Measurements from ENCODE around the gene SEC61A1.

The SEC61A1 gene

GRCh38 chr3:128060473-128061381, 8.5 kb downstream of the SEC61A1 start:
- DNase-seq = no peak

DNA sequence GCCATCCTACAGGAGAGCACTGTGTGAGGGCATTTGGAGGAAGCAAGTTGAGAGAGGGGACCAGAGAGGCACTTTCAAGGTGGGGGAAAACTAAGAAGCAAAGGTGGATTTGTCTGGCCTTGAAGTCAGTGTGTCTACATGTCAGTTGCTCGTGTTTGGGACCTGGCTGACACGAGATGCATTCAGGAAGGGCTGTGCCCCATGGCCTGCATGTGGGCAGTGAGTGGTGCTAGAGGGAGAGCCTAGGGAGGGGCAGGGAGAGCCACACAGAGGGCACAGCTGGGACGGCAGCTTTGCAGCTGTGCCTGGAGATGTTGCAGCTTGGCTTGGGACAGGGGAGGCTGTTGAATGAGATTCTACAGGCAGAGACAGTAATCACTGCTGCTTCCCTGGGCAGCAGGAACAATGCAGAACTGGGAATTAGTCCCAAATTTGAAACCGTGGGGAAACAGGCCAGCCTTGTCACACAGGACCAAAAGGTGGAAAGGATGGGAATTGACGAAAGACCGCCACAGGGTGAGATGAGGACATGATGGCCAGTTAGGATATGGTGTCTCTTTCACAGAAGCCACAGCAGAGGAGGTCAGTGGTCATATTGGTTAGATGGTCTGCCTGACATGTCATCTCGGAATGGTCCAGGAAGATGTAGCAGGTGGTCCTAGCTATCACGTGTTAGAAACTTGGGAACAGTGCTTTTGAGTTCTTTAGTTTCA, 10.0 kb downstream of the SEC61A1 start:
- no peak for DNase-seq

- DNase-seq = no peak
Measured at GRCh38 chr3:128063865-128064264, 11.6 kb downstream of the SEC61A1 start.

DNA sequence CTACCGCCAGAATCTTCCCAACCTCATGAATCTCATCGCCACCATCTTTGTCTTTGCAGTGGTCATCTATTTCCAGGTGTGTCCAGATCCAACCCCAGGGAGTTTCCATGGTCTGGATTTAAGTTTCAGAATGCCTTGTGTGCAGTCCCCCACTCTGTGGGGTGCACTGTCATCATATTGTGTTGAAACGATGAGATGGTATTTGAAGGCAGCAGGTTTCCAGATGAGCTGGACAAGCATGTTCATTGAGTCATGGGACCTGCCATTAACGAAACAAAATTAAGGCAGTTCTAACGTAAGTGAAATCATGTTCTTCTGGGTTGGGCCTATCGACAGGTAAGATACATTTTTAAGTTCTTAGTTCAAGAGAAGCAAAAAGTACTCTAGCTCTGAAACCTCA, 12.7 kb downstream of the SEC61A1 start:
- DNase-seq = no peak

DNA sequence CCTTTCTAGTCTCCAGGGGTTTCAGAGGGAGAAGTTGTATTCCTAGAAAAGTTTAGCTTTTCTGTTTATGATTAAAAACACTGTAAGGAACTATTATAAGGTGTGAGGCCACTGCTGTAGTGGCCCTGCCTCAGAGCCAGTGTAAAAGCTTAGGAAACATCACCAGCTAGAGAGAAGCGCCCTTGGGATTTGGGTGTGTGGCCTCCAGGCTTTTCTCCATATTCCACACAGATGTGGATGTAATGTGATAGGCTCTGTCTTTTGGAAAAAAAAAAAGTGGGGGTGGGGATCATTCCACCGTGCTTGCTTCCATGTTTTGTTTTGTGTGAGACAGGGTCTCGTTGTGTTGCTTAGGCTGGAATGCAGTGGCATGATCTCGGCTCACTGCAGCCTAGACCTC, 13.9 kb downstream of the SEC61A1 start:
- no peak for DNase-seq

- no peak for DNase-seq
Measured at GRCh38 chr3:128066676-128067075, 14.4 kb downstream of the SEC61A1 start.

DNA sequence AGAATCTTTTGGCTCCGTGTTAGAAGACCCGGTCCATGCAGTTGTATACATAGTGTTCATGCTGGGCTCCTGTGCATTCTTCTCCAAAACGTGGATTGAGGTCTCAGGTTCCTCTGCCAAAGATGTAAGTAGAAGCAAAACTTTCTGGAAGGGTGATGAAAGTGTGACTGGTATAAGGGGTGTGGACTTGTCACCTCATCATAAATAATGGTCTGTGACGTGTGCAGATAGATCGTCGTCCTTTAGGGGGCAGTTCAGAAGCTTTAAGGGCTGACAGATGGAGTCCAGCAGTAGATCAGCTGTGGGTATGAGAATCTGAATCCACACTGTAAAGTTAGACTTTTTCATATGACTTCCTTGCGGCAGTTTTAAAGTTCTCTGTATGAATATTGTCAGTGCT, 15.3 kb downstream of the SEC61A1 start:
- no peak for DNase-seq

- no peak for DNase-seq
Measured at GRCh38 chr3:128068156-128068620, 16.0 kb downstream of the SEC61A1 start.

GRCh38 chr3:128069271-128069670, 17.0 kb downstream of the SEC61A1 start:
- DNase-seq = no peak

GRCh38 chr3:128070898-128071591, 18.8 kb downstream of the SEC61A1 start:
- DNase-seq = no peak

DNA sequence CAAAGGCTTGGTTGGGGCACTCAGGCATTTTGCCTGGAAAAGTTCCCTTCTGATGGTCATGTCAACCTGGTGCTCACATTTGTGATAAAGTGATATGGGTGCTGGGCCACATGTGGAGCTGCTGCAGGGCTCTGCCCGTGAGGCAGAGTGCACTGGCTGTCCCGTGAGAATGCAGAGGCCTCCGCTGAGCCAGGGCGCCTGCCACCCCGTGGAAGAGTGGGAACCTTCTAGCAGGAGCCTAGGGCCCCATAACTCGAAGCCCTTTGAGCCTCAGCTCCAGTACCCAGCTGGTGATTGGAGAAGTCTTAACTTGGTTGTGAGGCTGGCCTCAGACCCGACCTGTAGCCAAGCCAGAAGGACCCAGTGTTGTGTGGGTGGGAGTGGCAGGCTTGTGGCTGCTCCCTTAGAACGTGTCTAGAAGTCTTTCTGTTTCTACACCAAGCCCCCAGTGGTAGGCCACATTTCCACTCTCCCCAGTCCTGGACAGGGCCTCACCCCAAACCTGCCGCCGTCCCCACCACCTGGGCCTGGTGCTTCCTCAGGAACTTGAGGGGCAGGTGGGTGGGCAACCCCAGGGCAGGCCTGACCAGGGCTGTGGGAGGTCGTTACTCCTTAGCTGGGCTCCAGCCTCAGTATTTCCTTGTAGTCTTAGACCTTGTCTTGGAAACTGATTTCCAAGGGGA, 19.7 kb downstream of the SEC61A1 start:
- DNase-seq = no peak

DNA sequence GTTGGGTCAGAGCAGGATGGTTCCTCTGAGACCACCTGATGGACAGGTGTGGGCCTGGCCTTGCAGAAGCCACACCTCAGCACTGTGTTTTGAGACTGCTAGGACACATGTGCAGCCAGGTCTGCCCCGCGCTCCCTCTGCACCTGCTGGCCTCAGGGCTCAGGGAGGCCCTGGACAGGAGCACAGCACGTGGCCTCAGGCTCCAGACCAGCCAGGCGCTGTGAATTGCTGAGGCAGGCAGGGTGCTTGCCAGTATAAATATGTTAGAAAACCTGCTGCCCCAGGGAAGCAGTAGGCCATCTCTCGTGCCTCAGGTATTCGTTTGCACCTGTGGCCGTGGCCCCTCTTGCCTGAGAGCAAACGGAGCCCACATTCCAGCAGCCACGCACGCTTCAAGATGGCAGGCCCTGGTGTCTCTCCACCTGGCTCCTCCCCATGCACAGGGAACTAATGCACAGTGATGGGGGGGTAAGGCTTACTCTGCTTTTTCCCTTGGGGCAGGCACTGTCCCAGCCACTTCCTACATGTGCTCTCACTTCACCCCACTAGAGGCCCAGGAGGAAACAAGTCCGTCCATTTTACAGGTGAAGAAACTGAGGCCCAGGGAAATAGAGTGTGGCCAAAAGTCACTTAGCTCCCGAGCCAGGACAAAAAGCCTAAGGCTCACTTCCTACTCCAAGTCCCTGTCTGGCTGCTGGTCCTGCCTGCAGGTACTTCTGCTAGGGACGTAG, 20.4 kb downstream of the SEC61A1 start:
- DNase-seq = no peak

GRCh38 chr3:128073185-128073725, 21.0 kb downstream of the SEC61A1 start:
- no peak for DNase-seq

- DNase-seq = no peak
Measured at GRCh38 chr3:128073807-128074206, 21.6 kb downstream of the SEC61A1 start.

GRCh38 chr3:128074851-128075521, 22.7 kb downstream of the SEC61A1 start:
- peak; percentile 55 for DNase-seq

DNA sequence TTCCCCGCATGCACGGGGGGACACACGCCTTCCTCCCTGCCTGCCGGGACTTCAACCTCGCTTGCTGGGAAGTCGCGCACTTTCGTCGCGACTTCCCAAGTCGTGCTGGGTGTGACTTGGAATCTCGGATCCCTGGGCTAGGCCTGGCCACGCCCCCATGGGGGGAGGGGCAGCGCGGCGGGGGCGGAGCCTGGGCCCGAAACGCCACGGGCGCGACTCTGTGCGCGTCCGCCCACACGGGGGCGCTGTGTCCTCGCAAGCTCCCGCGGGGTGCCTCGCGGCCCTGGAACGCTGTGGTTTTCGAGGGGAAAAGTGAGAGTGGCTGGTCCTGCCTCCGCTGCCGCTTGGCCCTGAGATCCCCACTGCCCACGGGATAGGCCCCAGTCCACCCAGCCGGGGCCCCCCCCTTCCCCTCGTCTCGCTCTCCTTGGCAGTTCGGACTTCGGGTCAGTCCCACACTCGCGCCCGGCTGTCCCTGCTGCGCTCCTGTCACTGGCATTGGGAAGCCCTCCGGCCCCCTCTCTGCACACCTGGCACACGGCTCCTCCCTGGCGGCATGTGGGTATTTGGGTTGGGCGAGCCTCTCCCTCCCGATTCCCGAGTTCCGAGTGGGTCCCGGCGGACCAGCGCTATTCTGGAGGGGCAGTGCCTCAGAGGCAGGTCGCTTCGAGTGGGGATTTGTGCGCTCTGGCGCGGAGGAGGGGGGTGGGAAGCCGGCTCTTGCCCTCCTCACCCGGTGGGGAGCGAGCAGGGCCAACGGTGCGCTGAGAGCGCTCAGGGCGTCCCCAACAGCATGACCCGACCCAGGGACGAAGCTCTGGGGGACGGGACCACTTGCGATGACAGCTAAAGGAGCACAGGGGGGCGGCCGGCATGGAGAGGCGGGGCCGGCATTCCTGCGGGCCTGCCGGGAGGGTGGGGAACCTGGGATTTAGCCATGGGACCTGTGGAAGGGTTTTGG, 23.6 kb downstream of the SEC61A1 start:
- peak; percentile 64 for DNase-seq

- no peak for DNase-seq
Measured at GRCh38 chr3:128076483-128077201, 24.4 kb downstream of the SEC61A1 start.

DNA sequence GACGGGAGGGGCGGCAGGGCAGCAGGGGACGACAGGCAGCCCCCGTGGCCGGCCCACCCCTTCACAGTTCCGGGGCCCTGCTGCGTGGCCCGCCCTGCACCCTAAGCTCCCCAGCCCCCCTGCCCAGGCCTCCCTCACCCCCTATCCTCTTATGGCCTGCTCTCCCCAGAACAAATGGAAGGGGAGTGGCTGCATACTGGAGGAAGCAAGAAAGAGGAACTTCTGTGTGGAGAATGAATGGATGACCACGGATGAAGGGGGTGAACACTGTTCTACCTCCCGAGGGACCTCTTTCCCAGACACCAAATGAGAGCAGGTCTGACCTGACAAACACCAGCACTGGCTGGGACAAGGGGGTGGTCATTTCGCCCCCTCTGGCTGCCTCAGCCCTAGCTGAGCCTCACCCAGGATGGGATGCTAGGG, 25.0 kb downstream of the SEC61A1 start:
- no peak for DNase-seq

DNA sequence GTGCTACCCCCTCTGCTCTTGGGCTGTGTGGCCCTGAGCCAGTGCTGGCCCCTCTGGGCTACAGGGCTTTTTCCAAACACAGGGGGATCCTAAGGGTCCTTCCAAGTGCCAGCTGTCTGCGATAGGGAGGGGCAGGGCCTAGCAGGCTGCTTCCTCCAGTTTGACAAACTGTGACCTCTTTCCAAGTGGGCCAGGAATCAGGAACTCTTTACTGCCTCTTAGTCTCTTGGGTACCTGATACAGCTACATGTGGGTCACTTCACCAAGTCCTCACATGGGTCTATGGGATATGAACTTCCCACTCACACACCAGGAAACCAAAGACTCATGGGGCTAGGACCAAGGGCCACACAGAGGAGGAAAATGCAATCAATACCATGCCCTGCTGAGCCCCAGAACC, 25.4 kb downstream of the SEC61A1 start:
- no peak for DNase-seq
